Measurements from ENCODE around the gene CTR9. TPM values are rescaled to one million over a fixed set of nuclear protein-coding genes. Genes with fewer than 3 reads are reported as not detected.

CTR9 gene
- total and polyA plus RNA-seq, 12 donors: 13.8 to 58.4 (median 32.4) TPM

DNA sequence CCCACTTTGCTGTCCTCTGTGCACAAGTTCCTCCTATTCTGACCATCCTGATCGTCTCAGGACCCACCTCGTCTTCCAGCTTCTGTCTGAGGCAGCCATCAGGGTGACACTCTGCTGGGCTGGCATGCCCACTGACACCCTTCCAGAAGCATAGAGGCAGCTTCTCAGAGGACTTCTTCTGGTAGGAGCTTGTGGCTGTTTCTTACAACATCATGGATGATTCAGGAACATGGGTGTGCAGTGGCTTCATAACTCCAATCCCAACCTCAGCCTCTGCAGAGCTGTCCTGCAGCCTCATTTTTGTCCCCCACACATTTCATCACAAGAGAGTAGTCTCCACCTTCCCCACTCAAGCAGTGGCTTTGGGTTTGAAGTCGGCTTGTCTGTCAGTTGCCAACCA, 20.9 kb upstream of the CTR9 start:
- intact Hi-C loops (cut with DNase I): loop anchor here in 1 of 2 donors (5.0 to 10.0 kb wide), 2 partner anchors 103 to 165 kb away; partner anchors contain the start of gene LYVE1
- TF ChIP-seq POLR2A (IDR thresholded peaks at IDR 0.05): no peak
- TF ChIP-seq, protein P1, sequence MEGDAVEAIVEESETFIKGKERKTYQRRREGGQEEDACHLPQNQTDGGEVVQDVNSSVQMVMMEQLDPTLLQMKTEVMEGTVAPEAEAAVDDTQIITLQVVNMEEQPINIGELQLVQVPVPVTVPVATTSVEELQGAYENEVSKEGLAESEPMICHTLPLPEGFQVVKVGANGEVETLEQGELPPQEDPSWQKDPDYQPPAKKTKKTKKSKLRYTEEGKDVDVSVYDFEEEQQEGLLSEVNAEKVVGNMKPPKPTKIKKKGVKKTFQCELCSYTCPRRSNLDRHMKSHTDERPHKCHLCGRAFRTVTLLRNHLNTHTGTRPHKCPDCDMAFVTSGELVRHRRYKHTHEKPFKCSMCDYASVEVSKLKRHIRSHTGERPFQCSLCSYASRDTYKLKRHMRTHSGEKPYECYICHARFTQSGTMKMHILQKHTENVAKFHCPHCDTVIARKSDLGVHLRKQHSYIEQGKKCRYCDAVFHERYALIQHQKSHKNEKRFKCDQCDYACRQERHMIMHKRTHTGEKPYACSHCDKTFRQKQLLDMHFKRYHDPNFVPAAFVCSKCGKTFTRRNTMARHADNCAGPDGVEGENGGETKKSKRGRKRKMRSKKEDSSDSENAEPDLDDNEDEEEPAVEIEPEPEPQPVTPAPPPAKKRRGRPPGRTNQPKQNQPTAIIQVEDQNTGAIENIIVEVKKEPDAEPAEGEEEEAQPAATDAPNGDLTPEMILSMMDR (IDR thresholded peaks at IDR 0.05): no peak
- 85 to 93% (median 87%) methylated on average over 3 of the region's 3 CpGs for WGBS, 4 donors

DNA sequence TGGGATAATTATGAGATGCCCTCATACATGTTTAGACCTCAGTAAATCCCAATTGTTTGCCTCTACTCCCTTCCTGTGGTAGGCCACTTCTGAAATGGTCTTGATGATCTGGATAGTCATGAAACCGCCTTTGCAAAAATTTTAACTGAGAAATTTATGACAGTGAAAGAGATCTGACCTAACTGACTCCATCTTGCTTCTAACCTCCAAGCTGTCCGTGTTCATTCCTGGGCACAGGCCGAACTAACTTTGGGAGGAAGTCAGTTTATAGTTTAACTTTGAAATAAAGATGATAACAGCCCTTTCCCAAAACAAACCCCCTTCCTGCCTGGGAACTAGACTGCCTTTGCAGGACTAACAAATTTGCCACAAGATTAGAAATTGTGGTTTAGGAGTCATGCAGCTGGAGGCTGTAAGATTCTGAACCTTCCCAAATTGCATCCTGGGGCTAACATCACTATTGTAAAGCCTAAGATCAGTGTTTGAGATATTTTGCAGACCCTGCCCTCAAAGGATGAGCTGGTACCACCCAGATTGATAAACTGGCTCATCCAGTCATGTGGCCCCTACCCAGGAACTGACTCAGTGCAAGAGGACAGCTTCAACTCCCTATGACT, 19.9 kb upstream of the CTR9 start:
- intact Hi-C loops (cut with DNase I): loop anchor here in 1 of 2 donors (5.0 to 10.0 kb wide), 2 partner anchors 104 to 166 kb away; partner anchors contain the start of gene LYVE1
- WGBS, 4 donors: 90 to 95% (median 94%) methylated on average over 3 of the region's 3 CpGs
- Histone ChIP-seq H3K4me3 (no peak overlapping the region), H3K4me1 (replicated peaks in 1 of 2) (peaks cover 5 to 6% of the 10 kb centered on the region in 2 donors), H3K9me3 (replicated peaks in 1 of 3) (no peaks in the 10 kb centered on the region), H3K27me3 (no peaks in the 10 kb centered on the region), H3K36me3 (replicated peaks in 1 of 2) (no peaks in the 10 kb centered on the region), H3K27ac (no peak overlapping the region)
- TF ChIP-seq, protein P1 (IDR thresholded peaks at IDR 0.05): no peak
- no peak for TF ChIP-seq POLR2A (IDR thresholded peaks at IDR 0.05)
- no peak for DNase-seq

More for the DNA sequence above, 20.9 kb upstream of the CTR9 start:
- Histone ChIP-seq H3K36me3 (replicated peaks in 1 of 2) (no peaks in the 10 kb centered on the region), H3K27ac (no peak overlapping the region), H3K4me1 (replicated peaks in 1 of 2) (peaks cover 1 to 2% of the 10 kb centered on the region in 2 donors), H3K27me3 (no peaks in the 10 kb centered on the region), H3K4me3 (no peak overlapping the region), H3K9me3 (replicated peaks in 1 of 3) (no peaks in the 10 kb centered on the region)
- no peak for DNase-seq

DNA sequence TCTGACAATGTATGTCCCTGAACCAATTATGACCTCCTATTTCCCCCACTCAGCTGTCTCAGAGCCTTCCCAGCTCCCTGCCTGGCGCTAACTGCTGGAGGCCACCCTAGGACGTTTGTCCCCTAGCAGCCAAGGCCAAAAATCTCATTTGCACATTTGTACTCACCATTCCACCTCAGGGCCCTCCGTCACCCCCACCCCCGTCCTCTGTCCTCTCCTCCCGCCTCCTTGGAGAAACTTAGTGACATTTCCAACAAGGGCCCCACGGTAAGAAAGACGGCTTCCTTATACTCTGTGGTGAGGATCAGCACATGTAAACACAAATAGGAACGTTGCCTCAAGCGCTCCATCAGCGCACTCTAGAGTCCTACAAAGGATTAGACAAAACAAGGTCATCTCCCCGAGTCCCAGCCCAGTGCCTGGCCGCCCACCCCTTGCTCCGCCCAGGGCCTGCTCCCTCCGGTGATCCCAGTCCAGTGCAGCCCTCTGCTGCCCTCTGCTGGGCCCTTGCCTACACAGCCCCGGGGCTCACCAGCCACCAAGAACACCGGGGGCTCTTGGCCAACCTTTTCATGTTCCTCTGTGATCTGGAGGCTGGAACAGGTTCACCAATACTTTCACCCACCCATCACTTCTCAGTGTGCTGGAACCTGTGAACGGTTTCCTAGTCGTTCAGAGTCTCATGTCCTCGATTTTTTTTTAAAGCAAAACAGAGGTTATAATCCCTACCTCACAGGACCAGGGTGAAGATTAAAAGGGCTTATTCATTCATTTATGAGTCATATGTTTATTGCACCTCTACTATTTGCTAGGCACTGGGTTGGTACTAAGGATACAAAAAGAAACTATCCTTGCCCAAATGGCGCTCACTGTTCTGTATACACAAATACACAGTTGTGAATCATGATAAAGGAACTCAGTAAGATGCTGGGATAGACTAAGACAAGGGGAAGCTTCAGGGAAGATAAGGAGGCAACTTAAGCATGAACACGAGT, 15.3 kb upstream of the CTR9 start:
- 5 to 6% (median 5%) methylated on average over 16 to 21 of the region's 21 CpGs for WGBS, 4 donors
- H3K27ac ChIP-seq: peak overlapping the region in 4 of 5 donors; percentile 46 to 88 (median 82)
- TF ChIP-seq POLR2A (IDR thresholded peaks at IDR 0.05): peak in 1 of 2 donors; percentile 5
- TF ChIP-seq, protein P1 (IDR thresholded peaks at IDR 0.05): peak; percentile 97 to 100 (median 100)

More for the DNA sequence above, 15.3 kb upstream of the CTR9 start:
- Histone ChIP-seq H3K36me3 (replicated peaks in 1 of 2) (no peaks in the 10 kb centered on the region), H3K4me3 (peak overlapping the region in 1 of 4 donors; percentile 6), H3K9me3 (replicated peaks in 1 of 3) (no peaks in the 10 kb centered on the region), H3K27me3 (no peaks in the 10 kb centered on the region), H3K4me1 (replicated peaks in 1 of 2) (peaks cover 5 to 6% of the 10 kb centered on the region in 2 donors)
- DNase-seq: peak; percentile 96 to 98 (median 98)
- intact Hi-C loops (cut with DNase I): loop anchor here (5.0 to 10.0 kb wide), 2 partner anchors 171 to 328 kb away; partner anchors contain the start of gene LYVE1 (in 1 of the 2)

Data from adrenal gland (tissue), 12 donors.